IMR-90 (cell line): ENCODE data around the gene TEX38. TPM values are rescaled to one million over a fixed set of nuclear protein-coding genes. Genes with fewer than 3 reads are reported as not detected.

Experiments used
- ATAC-seq: fragments of 200-7000 bp; cut with Tn5 transposase; 2 replicates; pipeline ENCODE4 v1.9.1; 2020; ENCODE audit warnings: low read depth, mild to moderate bottlenecking, moderate library complexity
- BruUV-seq: library from RNA; stranded (reverse); fragments of 400-500 nt; replicated peaks from 2 replicates; lab custom pipeline; 2021; lab: Mats Ljungman, UMichigan
- CTCF ChIA-PET: fragments of 300-600 bp; formaldehyde crosslinking; extraction: SDS; loops from one replicate; lab custom pipeline; 2021; ENCODE audit warnings: antibody characterized with exemption; lab: Yijun Ruan, JAX
- POLR2A ChIA-PET: fragments of 300-600 bp; sonication (Branson Sonifier 250); formaldehyde crosslinking; loops from one replicate; lab custom pipeline; 2022; ENCODE audit warnings: antibody characterized with exemption; ENCODE audit not compliant: unreplicated experiment; lab: Charles Lee
- DNase-seq: peaks from one replicate; pipeline ENCODE4 v3.0.0; 2013
- H2AFZ ChIP-seq: replicated peaks from 2 replicates; pipeline ENCODE3; 2013; ENCODE audit warnings: low read length, mild to moderate bottlenecking; ENCODE audit not compliant: poor library complexity
- H2AK5ac ChIP-seq: 2 replicates; pipeline ENCODE4 v1.6.1; 2013; ENCODE audit warnings: low read depth, low read length, inconsistent platforms
- H2AK9ac ChIP-seq: replicated peaks from 2 replicates; pipeline ENCODE3; 2013; ENCODE audit warnings: mild to moderate bottlenecking, low read depth, low read length, moderate library complexity; ENCODE audit not compliant: poor library complexity
- H2BK120ac ChIP-seq: 2 replicates; pipeline ENCODE4 v1.6.1; 2013; ENCODE audit warnings: low read depth, low read length, inconsistent platforms
- H2BK15ac ChIP-seq: 3 replicates; pipeline ENCODE4 v1.6.1; 2013; ENCODE audit warnings: low read depth, low read length, inconsistent platforms
- H2BK20ac ChIP-seq: 2 replicates; pipeline ENCODE4 v1.6.1; 2013; ENCODE audit warnings: low read depth, mild to moderate bottlenecking, inconsistent platforms, low read length, moderate library complexity
- H2BK5ac ChIP-seq: 2 replicates; pipeline ENCODE4 v1.6.1; 2013; ENCODE audit warnings: mild to moderate bottlenecking, low read depth, low read length, inconsistent platforms; ENCODE audit not compliant: poor library complexity, severe bottlenecking
- H3K14ac ChIP-seq: replicated peaks from 2 replicates; pipeline ENCODE4 v1.6.1; 2013; ENCODE audit warnings: low read depth, low read length, inconsistent platforms
- H3K18ac ChIP-seq: 2 replicates; pipeline ENCODE4 v1.6.1; 2013; ENCODE audit warnings: low read depth, low read length, control low read depth
- H3K23ac ChIP-seq: 2 replicates; pipeline ENCODE4 v1.6.1; 2013; ENCODE audit warnings: low read depth, low read length, inconsistent platforms
- H3K27ac ChIP-seq: 2 replicates; pipeline ENCODE4 v1.5.1; 2013; ENCODE audit warnings: mild to moderate bottlenecking, control low read depth, low read length; ENCODE audit not compliant: insufficient read depth
- H3K27me3 ChIP-seq: 2 replicates; pipeline ENCODE4 v1.6.1; 2013; ENCODE audit warnings: low read length; ENCODE audit not compliant: control insufficient read depth, insufficient read depth
- H3K36me3 ChIP-seq: 2 replicates; pipeline ENCODE4 v1.6.1; 2013; ENCODE audit warnings: low read length, mixed read lengths; ENCODE audit not compliant: control insufficient read depth, insufficient read depth
- H3K4ac ChIP-seq: 2 replicates; pipeline ENCODE4 v1.6.1; 2013; ENCODE audit warnings: low read depth, low read length, inconsistent platforms
- H3K4me1 ChIP-seq: 2 replicates; pipeline ENCODE4 v1.6.1; 2013; ENCODE audit warnings: low read length, mixed read lengths; ENCODE audit not compliant: control insufficient read depth, insufficient read depth
- H3K4me2 ChIP-seq: 2 replicates; pipeline ENCODE4 v1.6.1; 2013; ENCODE audit warnings: low read depth, mild to moderate bottlenecking, control low read depth, low read length, moderate library complexity
- H3K4me3 ChIP-seq: 2 replicates; pipeline ENCODE4 v1.5.1; 2013; ENCODE audit warnings: low read depth, mild to moderate bottlenecking, control low read depth, low read length, moderate library complexity; ENCODE audit not compliant: insufficient read depth
- H3K56ac ChIP-seq: 2 replicates; pipeline ENCODE4 v1.6.1; 2013; ENCODE audit warnings: low read length, inconsistent platforms; ENCODE audit not compliant: insufficient read depth; ENCODE audit errors: extremely low read depth
- H3K79me1 ChIP-seq, 2 experiments: 2 replicates each; pipeline ENCODE4 v1.6.1; 2013; ENCODE audit warnings: low read length in 2 of 2, inconsistent platforms in 1 of 2, low read depth in 1 of 2
- H3K9ac ChIP-seq: 2 replicates; pipeline ENCODE4 v1.6.1; 2013; ENCODE audit warnings: low read depth, low read length, control low read depth
- H3K9me1 ChIP-seq: 2 replicates; pipeline ENCODE4 v1.6.1; 2013; ENCODE audit warnings: low read length, inconsistent platforms; ENCODE audit not compliant: insufficient read depth
- H3K9me3 ChIP-seq: 2 replicates; pipeline ENCODE4 v1.6.1; 2013; ENCODE audit warnings: low read length; ENCODE audit not compliant: control insufficient read depth, insufficient read depth
- H4K20me1 ChIP-seq: 2 replicates; pipeline ENCODE4 v1.6.1; 2013; ENCODE audit warnings: low read length, inconsistent platforms; ENCODE audit not compliant: insufficient read depth
- H4K5ac ChIP-seq: 2 replicates; pipeline ENCODE4 v1.6.1; 2013; ENCODE audit warnings: mild to moderate bottlenecking, low read depth, low read length, control low read depth
- H4K8ac ChIP-seq, 2 experiments: 2 replicates each; pipeline ENCODE4 v1.6.1; 2013; ENCODE audit warnings: low read depth in 2 of 2, low read length in 2 of 2, control low read depth in 1 of 2, inconsistent platforms in 1 of 2
- H4K91ac ChIP-seq: 2 replicates; pipeline ENCODE4 v1.6.1; 2013; ENCODE audit warnings: low read depth, low read length, inconsistent platforms; ENCODE audit not compliant: insufficient read depth
- BHLHE40 ChIP-seq: fragments of 150-350 bp; IDR thresholded peaks from 2 replicates; pipeline ENCODE4 v1.6.1; 2016; ENCODE audit warnings: mild to moderate bottlenecking, low read depth, low read length
- CEBPB ChIP-seq: IDR thresholded peaks from 2 replicates; pipeline ENCODE4 v1.6.1; 2012; ENCODE audit warnings: low read depth, low read length, improper control_type of control experiment
- CHD1 ChIP-seq: IDR thresholded peaks from 2 replicates; pipeline ENCODE4 v1.6.1; 2012; ENCODE audit warnings: low read depth, low read length, improper control_type of control experiment
- ELK1 ChIP-seq: fragments of 150-350 bp; IDR thresholded peaks from 2 replicates; pipeline ENCODE4 v1.6.1; 2016; ENCODE audit warnings: low read depth, mild to moderate bottlenecking, low read length, moderate library complexity, borderline replicate concordance
- FOS ChIP-seq: fragments of 150-350 bp; IDR thresholded peaks from 2 replicates; pipeline ENCODE4 v1.6.1; 2016; ENCODE audit warnings: low read depth, low read length
- MAFK ChIP-seq: IDR thresholded peaks from 2 replicates; pipeline ENCODE4 v1.6.1; 2012; ENCODE audit warnings: low read depth, low read length, improper control_type of control experiment
- MAZ ChIP-seq: IDR thresholded peaks from 2 replicates; pipeline ENCODE4 v1.6.1; 2012; ENCODE audit warnings: low read depth, mild to moderate bottlenecking, low read length, improper control_type of control experiment, moderate library complexity, borderline replicate concordance
- NFE2L2 ChIP-seq: fragments of 150-350 bp; IDR thresholded peaks from 2 replicates; pipeline ENCODE4 v1.6.1; 2016; ENCODE audit warnings: low read depth, mild to moderate bottlenecking, low read length
- POLR2A ChIP-seq: IDR thresholded peaks from 2 replicates; pipeline ENCODE4 v1.6.1; 2012; ENCODE audit warnings: mild to moderate bottlenecking, low read depth, low read length
- RAD21 ChIP-seq: IDR thresholded peaks from 2 replicates; pipeline ENCODE4 v1.6.1; 2012; ENCODE audit warnings: low read length, improper control_type of control experiment
- RFX5 ChIP-seq: IDR thresholded peaks from 2 replicates; pipeline ENCODE4 v1.8.0; 2012; ENCODE audit warnings: low read depth, mild to moderate bottlenecking, low read length, moderate library complexity
- SMC3 ChIP-seq: fragments of 150-350 bp; IDR thresholded peaks from 2 replicates; pipeline ENCODE4 v1.6.1; 2016; ENCODE audit warnings: low read depth, mild to moderate bottlenecking, antibody characterized with exemption, low read length, moderate library complexity
- WGBS, 2 experiments: methylation state at CpG; one replicate each; pipeline versions ENCODE4 v1.1.5 to v1.1.7; 2013; ENCODE audit warnings: missing lambda C conversion rate in 2 of 2; ENCODE audit not compliant: insufficient read length in 1 of 2; ENCODE audit errors: extremely low coverage in 2 of 2; 5-methylcytosine and 5-hydroxymethylcytosine counted together
- dilution Hi-C: fragments of 300-500 bp; cut with HindIII; formaldehyde crosslinking; loops from one replicate; pipeline ENCODE4 v1.14.3; 2018; ENCODE audit warnings: low sequenced_read_pairs; ENCODE audit not compliant: unreplicated experiment
- in situ Hi-C: fragments of 300-500 bp; cut with MboI; formaldehyde crosslinking; loops from 3 replicates; pipeline ENCODE4 v1.14.3; 2019; ENCODE audit warnings: low sequenced_read_pairs, inconsistent platforms, mixed read lengths
- intact Hi-C: fragments of 100-400 bp; cut with micrococcal nuclease; formaldehyde crosslinking; loops from 2 replicates; pipeline ENCODE4 v1.10.0; 2022
- polyA plus RNA-seq, 3 experiments: library from polyadenylated mRNA; depleted of rRNA; stranded (reverse); fragments of >200 nt; gene quantifications; 2 replicates each; pipeline ENCODE4 v1.2.3, GENCODE V29; 2012; ENCODE audit warnings: low replicate concordance in 1 of 3
- total RNA-seq: library from RNA; depleted of rRNA; stranded (reverse); fragments of >200 nt; gene quantifications from 2 replicates; pipeline ENCODE4 v1.2.3, GENCODE V29; 2012

Gene TEX38
- total and polyA plus RNA-seq, 2 of the 4 experiments (the other 2 are of a cell fraction), result not detected

DNA sequence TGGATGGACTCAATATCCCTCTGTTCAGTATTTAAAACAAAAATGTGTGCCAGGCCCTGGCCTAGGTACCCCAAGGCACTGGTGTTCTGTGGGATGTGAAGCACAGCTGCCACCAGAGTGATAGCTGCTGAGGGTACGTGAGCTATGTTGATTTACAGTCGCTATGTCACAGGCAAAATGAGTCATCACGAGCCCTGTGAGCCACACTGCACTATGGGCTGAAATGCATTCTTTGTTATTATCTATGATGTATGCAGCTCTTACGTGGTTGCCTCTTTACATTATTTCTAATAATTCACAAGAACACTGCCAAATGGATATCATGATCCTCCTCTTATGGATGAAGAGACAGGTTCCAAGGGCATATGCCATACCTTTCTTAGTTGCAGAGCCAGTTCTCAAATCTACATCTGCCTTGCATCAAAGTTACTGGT lies 2.1 kb downstream of the TEX38 start:
- H2BK120ac ChIP-seq, result no peak overlapping the region
- H3K14ac ChIP-seq, result no peak overlapping the region
- no peaks in the 10 kb centered on the region for H3K27me3 ChIP-seq
- no peak overlapping the region for H2BK15ac ChIP-seq
- peaks cover 17% of the 10 kb centered on the region for H3K9me1 ChIP-seq
- ChIA-PET CTCF (interaction anchor here (1.0 kb wide), 1 partner anchor 35 kb away, joined by 3 read pairs; no protein-coding TSS in a partner anchor), POLR2A (no interaction called here)
- H3K4me3 ChIP-seq, result no peak overlapping the region
- no peaks in the 10 kb centered on the region for H4K20me1 ChIP-seq
- no peaks in the 10 kb centered on the region for H3K9me3 ChIP-seq
- no peak overlapping the region for H4K91ac ChIP-seq
- no peak overlapping the region for H2BK20ac ChIP-seq
- no CpG with 5 or more reads among the region's 4 CpGs for WGBS, 2 experiments
- TF ChIP-seq ELK1 (no peak), RFX5 (no peak), CHD1 (no peak), MAZ (no peak), POLR2A (no peak), CEBPB (no peak), NFE2L2 (no peak), MAFK (no peak), FOS (peak; percentile 72), SMC3 (no peak), BHLHE40 (peak; percentile 30; the same call in 1 of the 2 replicates), RAD21 (no peak)
- in situ Hi-C loops, result no loop called here
- intact Hi-C loops, result no loop called here
- BruUV-seq, result no TSS peak
- H3K18ac ChIP-seq, result no peak overlapping the region
- H4K5ac ChIP-seq, result no peak overlapping the region
- H3K79me1 ChIP-seq, result no peaks in the 10 kb centered on the region; a peak in 2 of 4 replicates
- H3K56ac ChIP-seq, result no peak overlapping the region
- no peak overlapping the region for H3K27ac ChIP-seq
- H3K36me3 ChIP-seq, result peaks cover 11% of the 10 kb centered on the region
- DNase-seq, result peak; percentile 76
- ATAC-seq, result peak; percentile 79
- H2AK5ac ChIP-seq, result no peak overlapping the region
- no peak overlapping the region for H2AFZ ChIP-seq
- H3K4me1 ChIP-seq, result peaks cover 6% of the 10 kb centered on the region
- dilution Hi-C loops, result no loop called here
- 0 out of 2 replicates have a peak overlapping the region, but pooled peaks have one; percentile 11 for H3K23ac ChIP-seq
- no peak overlapping the region for H4K8ac ChIP-seq
- no peak overlapping the region for H3K9ac ChIP-seq
- H3K4me2 ChIP-seq, result no peak overlapping the region
- peak overlapping the region; percentile 17 for H2AK9ac ChIP-seq
- H2BK5ac ChIP-seq, result no peak overlapping the region
- no peak overlapping the region for H3K4ac ChIP-seq
